Right atrium auricular region (tissue), 2 donors: ENCODE data around the gene WDR87. TPM values are rescaled to one million over a fixed set of nuclear protein-coding genes. Genes with fewer than 3 reads are reported as not detected.
A peak's percentile ranks its signal among the peaks of the same experiment; 100 is the strongest.
"Not testable (repeated sequence)": the region's sequence is repeated elsewhere in the genome, so short reads cannot be mapped to it uniquely, and the experiment has no call there.

Source experiments
- DNase-seq: peaks from one replicate; pipeline ENCODE4 v3.0.0-alpha.2; 2019; ENCODE audit warnings: low spot score
- H3K27ac ChIP-seq, 2 donors: fragments of 200-600 bp; sonication (generic); 1 replicate in 1 of 2; 2 replicates in 1 of 2; pipeline ENCODE4 v1.5.1; 2016 to 2019
- H3K27me3 ChIP-seq, 2 donors: fragments of 200-600 bp; sonication (generic); one replicate each; pipeline versions ENCODE4 v1.5.1 to v1.6.0; 2017 to 2019
- H3K36me3 ChIP-seq: fragments of 200-600 bp; sonication (generic); one replicate; pipeline ENCODE4 v1.5.1; 2016
- H3K4me1 ChIP-seq, 2 donors: fragments of 200-600 bp; sonication (generic); one replicate each; pipeline versions ENCODE4 v1.5.1 to v1.6.0; 2017 to 2019
- H3K4me3 ChIP-seq, 2 donors: fragments of 200-600 bp; sonication (generic); 1 replicate in 1 of 2; 2 replicates in 1 of 2; pipeline ENCODE4 v1.5.1; 2017 to 2019; ENCODE audit warnings: mild to moderate bottlenecking in 1 of 2, moderate library complexity in 1 of 2
- H3K9me3 ChIP-seq, 2 donors: fragments of 200-600 bp; sonication (generic); one replicate each; pipeline ENCODE4 v1.5.1; 2019
- CTCF ChIP-seq, 2 donors: fragments of 200-600 bp; sonication (generic); IDR thresholded peaks; one replicate each; pipeline ENCODE4 v1.5.1; 2019; ENCODE audit warnings: antibody characterized with exemption in 2 of 2
- total RNA-seq, 2 donors: library from RNA; depleted of rRNA; stranded (reverse); fragments of >200 nt; gene quantifications; one replicate each; pipeline ENCODE4 v1.1.0, GENCODE V29; 2016

WDR87 gene
- total RNA-seq, 2 donors from 2014 or later = not detected

- Histone ChIP-seq H3K4me3 (no peak overlapping the region), H3K9me3 (peaks cover 0 to 6% of the 10 kb centered on the region in 2 donors), H3K27ac (no peak overlapping the region), H3K4me1 (no peaks in the 10 kb centered on the region), H3K36me3 (no peaks in the 10 kb centered on the region), H3K27me3 (no peaks in the 10 kb centered on the region)
- no peak for DNase-seq
- no peak for TF ChIP-seq CTCF (IDR thresholded peaks at IDR 0.05)
Measured at GRCh38 chr19:37867831-37868230, 38.6 kb downstream of the WDR87 start.

- not testable (repeated sequence) for H3K27ac ChIP-seq, DNase-seq, H3K4me3 ChIP-seq, H3K4me1 ChIP-seq, H3K9me3 ChIP-seq, H3K36me3 ChIP-seq, H3K27me3 ChIP-seq
Measured at GRCh38 chr19:37865930-37866329, 40.5 kb downstream of the WDR87 start.

GRCh38 chr19:37864501-37864900 lies 41.9 kb downstream of the WDR87 start:
- H3K36me3 ChIP-seq = no peaks in the 10 kb centered on the region
- no peak overlapping the region for H3K27ac ChIP-seq
- no peak for TF ChIP-seq CTCF (IDR thresholded peaks at IDR 0.05)
- no peaks in the 10 kb centered on the region for H3K4me1 ChIP-seq
- no peaks in the 10 kb centered on the region for H3K9me3 ChIP-seq
- H3K27me3 ChIP-seq = no peaks in the 10 kb centered on the region
- H3K4me3 ChIP-seq = no peak overlapping the region
- DNase-seq = no peak

- H3K27ac ChIP-seq = no peak overlapping the region
- peaks cover 0 to 4% of the 10 kb centered on the region in 2 donors for H3K4me1 ChIP-seq
- peak overlapping the region in 1 of 2 donors; percentile 4 for H3K4me3 ChIP-seq
- H3K9me3 ChIP-seq = peaks cover 0 to 10% of the 10 kb centered on the region in 2 donors
- no peak for TF ChIP-seq CTCF (IDR thresholded peaks at IDR 0.05)
- no peaks in the 10 kb centered on the region for H3K36me3 ChIP-seq
- DNase-seq = no peak
- H3K27me3 ChIP-seq = no peaks in the 10 kb centered on the region
Measured at GRCh38 chr19:37855098-37855497, 51.3 kb downstream of the WDR87 start.

GRCh38 chr19:37845932-37846331 lies 60.5 kb downstream of the WDR87 start:
- Histone ChIP-seq H3K4me3 (no peak overlapping the region), H3K27me3 (no peaks in the 10 kb centered on the region)
- TF ChIP-seq CTCF (IDR thresholded peaks at IDR 0.05) = no peak

More at GRCh38 chr19:37845932-37846331, 60.5 kb downstream of the WDR87 start:
- DNase-seq = no peak
- Histone ChIP-seq H3K9me3 (no peaks in the 10 kb centered on the region), H3K4me1 (no peaks in the 10 kb centered on the region), H3K27ac (no peak overlapping the region), H3K36me3 (no peaks in the 10 kb centered on the region)

Other genes starting within 250 kb of the WDR87 start
- 1 to 10 TPM; 2.0 to 3.7 TPM for gene ZNF607, start 186.8 kb downstream of the WDR87 start, total RNA-seq
- 1 to 10 TPM; 4.6 to 4.9 TPM for gene ZNF573, start 127.0 kb downstream of the WDR87 start, total RNA-seq
- gene SIPA1L3, start 614 bp upstream of the WDR87 start, total RNA-seq = 10 to 100 TPM; 10.7 to 19.6 TPM